IMR-90 (cell line): ENCODE measurements around the gene C3orf70.

ENCODE experiments used
- BHLHE40 ChIP-seq: fragments of 150-350 bp; IDR thresholded peaks from 2 replicates; pipeline ENCODE4 v1.6.1; 2016; ENCODE audit warnings: mild to moderate bottlenecking, low read depth, low read length
- CHD1 ChIP-seq: IDR thresholded peaks from 2 replicates; pipeline ENCODE4 v1.6.1; 2012; ENCODE audit warnings: low read depth, low read length, improper control_type of control experiment
- MAFK ChIP-seq: IDR thresholded peaks from 2 replicates; pipeline ENCODE4 v1.6.1; 2012; ENCODE audit warnings: low read depth, low read length, improper control_type of control experiment
- MXI1 ChIP-seq: IDR thresholded peaks from 2 replicates; pipeline ENCODE4 v1.6.1; 2012; ENCODE audit warnings: low read depth, mild to moderate bottlenecking, low read length, moderate library complexity, borderline replicate concordance
- POLR2A ChIP-seq: IDR thresholded peaks from 2 replicates; pipeline ENCODE4 v1.6.1; 2012; ENCODE audit warnings: mild to moderate bottlenecking, low read depth, low read length
- RAD21 ChIP-seq: IDR thresholded peaks from 2 replicates; pipeline ENCODE4 v1.6.1; 2012; ENCODE audit warnings: low read length, improper control_type of control experiment
- RFX5 ChIP-seq: IDR thresholded peaks from 2 replicates; pipeline ENCODE4 v1.8.0; 2012; ENCODE audit warnings: low read depth, mild to moderate bottlenecking, low read length, moderate library complexity
- TF ChIP-seq, protein P1 (sequence below): conservative IDR thresholded peaks from 2 replicates; pipeline ENCODE4 v1.5.1; 2012; ENCODE audit warnings: mild to moderate bottlenecking, low read depth, low read length, improper control_type of control experiment
- TF ChIP-seq, protein P2 (sequence below): fragments of 150-350 bp; IDR thresholded peaks from 2 replicates; pipeline ENCODE4 v1.6.1; 2017; ENCODE audit warnings: mild to moderate bottlenecking, antibody characterized with exemption, low read length, low read depth

DNA sequence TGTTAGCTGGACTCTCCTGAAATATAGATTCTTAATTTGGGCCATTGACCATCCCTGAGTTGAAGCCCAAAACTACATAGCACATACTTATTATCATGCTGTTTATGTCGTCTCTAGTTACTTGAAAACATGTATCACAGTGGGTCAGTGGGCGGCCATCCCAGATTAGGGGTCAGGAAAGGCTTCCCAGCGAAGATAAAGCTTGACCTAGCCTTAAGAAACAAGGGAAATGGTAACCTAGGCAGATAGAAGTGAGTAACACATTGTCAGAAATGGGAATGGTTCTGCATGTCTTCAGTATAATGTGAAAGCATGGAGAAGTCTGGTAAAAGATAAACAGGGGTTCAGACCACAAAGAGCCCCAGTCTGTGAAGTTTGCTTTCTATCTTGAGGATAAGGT, 124.7 kb downstream of the C3orf70 start:
- TF ChIP-seq POLR2A (no peak), BHLHE40 (no peak), RFX5 (no peak), CHD1 (no peak), MAFK (no peak), RAD21 (no peak), MXI1 (no peak)
- TF ChIP-seq, protein P1, sequence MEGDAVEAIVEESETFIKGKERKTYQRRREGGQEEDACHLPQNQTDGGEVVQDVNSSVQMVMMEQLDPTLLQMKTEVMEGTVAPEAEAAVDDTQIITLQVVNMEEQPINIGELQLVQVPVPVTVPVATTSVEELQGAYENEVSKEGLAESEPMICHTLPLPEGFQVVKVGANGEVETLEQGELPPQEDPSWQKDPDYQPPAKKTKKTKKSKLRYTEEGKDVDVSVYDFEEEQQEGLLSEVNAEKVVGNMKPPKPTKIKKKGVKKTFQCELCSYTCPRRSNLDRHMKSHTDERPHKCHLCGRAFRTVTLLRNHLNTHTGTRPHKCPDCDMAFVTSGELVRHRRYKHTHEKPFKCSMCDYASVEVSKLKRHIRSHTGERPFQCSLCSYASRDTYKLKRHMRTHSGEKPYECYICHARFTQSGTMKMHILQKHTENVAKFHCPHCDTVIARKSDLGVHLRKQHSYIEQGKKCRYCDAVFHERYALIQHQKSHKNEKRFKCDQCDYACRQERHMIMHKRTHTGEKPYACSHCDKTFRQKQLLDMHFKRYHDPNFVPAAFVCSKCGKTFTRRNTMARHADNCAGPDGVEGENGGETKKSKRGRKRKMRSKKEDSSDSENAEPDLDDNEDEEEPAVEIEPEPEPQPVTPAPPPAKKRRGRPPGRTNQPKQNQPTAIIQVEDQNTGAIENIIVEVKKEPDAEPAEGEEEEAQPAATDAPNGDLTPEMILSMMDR = no peak
- TF ChIP-seq, protein P2, sequence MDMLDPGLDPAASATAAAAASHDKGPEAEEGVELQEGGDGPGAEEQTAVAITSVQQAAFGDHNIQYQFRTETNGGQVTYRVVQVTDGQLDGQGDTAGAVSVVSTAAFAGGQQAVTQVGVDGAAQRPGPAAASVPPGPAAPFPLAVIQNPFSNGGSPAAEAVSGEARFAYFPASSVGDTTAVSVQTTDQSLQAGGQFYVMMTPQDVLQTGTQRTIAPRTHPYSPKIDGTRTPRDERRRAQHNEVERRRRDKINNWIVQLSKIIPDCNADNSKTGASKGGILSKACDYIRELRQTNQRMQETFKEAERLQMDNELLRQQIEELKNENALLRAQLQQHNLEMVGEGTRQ = no peak
